Sigmoid colon (tissue), 7 donors: Measurements from ENCODE around the gene UNC80. TPM values are rescaled to one million over a fixed set of nuclear protein-coding genes. Genes with fewer than 3 reads are reported as not detected.

Experiments used
- DNase-seq: peaks from one replicate; pipeline ENCODE4 v3.0.0-alpha.2; 2019
- H3K27ac ChIP-seq, 4 donors: fragments of 200-600 bp; sonication (generic); one replicate each; pipeline ENCODE4 v1.5.1; 2016 to 2019; ENCODE audit warnings: mild to moderate bottlenecking in 1 of 4
- H3K27me3 ChIP-seq, 3 donors: fragments of 200-600 bp; sonication (generic); one replicate each; pipeline ENCODE4 v1.5.1; 2019; ENCODE audit warnings: mild to moderate bottlenecking in 1 of 3
- H3K36me3 ChIP-seq, 4 donors: fragments of 200-600 bp; sonication (generic); one replicate each; pipeline ENCODE4 v1.5.1; 2016 to 2019
- H3K4me1 ChIP-seq, 4 donors: fragments of 200-600 bp; sonication (generic); one replicate each; pipeline ENCODE4 v1.5.1; 2017 to 2019
- H3K4me3 ChIP-seq, 4 donors: fragments of 200-600 bp; sonication (generic); one replicate each; pipeline ENCODE4 v1.5.1; 2017 to 2019; ENCODE audit warnings: mild to moderate bottlenecking in 2 of 4, moderate library complexity in 1 of 4
- H3K9me3 ChIP-seq, 4 donors: fragments of 200-600 bp in 3 of 4; sonication (generic) in 3 of 4; one replicate each; pipeline versions ENCODE4 v1.5.1 to v1.6.1; 2013 to 2019
- CTCF ChIP-seq, 4 experiments: fragments of 450-650 bp in 3 of 4; fragments of 200-600 bp in 1 of 4; IDR thresholded peaks; one replicate each; pipeline ENCODE4 v1.5.1; 2016 to 2019; ENCODE audit warnings: antibody characterized with exemption in 4 of 4, mild to moderate bottlenecking in 3 of 4, moderate library complexity in 2 of 4
- EP300 ChIP-seq, 4 donors: sonication (generic); formaldehyde crosslinking; IDR thresholded peaks; one replicate each; pipeline ENCODE4 v1.6.1; 2017; ENCODE audit warnings: antibody characterized with exemption in 4 of 4
- POLR2A ChIP-seq, 2 donors: fragments of 450-650 bp; IDR thresholded peaks; one replicate each; pipeline ENCODE4 v1.6.1; 2016; ENCODE audit warnings: antibody characterized with exemption in 2 of 2, mild to moderate bottlenecking in 2 of 2, moderate library complexity in 2 of 2
- POLR2AphosphoS5 ChIP-seq, 4 donors: sonication (generic); formaldehyde crosslinking; IDR thresholded peaks; one replicate each; pipeline ENCODE4 v1.6.1; 2017; ENCODE audit warnings: antibody characterized with exemption in 4 of 4
- WGBS, 2 donors: extraction: QIAGEN DNeasy Blood & Tissue Kit; methylation state at CpG; one replicate each; pipeline ENCODE4 v1.1.7; 2013; 5-methylcytosine and 5-hydroxymethylcytosine counted together
- intact Hi-C: fragments of 100-400 bp; cut with DNase I; formaldehyde crosslinking; loops from one replicate; pipeline ENCODE4 v1.15.1; 2023
- polyA plus RNA-seq, 3 donors: library from polyadenylated mRNA; stranded (reverse); fragments of 200-250 nt; gene quantifications; one replicate each; pipeline ENCODE4 v1.2.3, GENCODE V29; 2013
- total RNA-seq, 4 donors: library from RNA; depleted of rRNA; stranded (reverse); fragments of >200 nt; gene quantifications; one replicate each; pipeline ENCODE4 v1.1.0, GENCODE V29; 2016
- donor health status: healthy with polysubstance abuse.
- donor health status: Bipolar disorder and iron deficiency.
- donor health status: healthy.

Gene UNC80
- total and polyA plus RNA-seq, 7 donors, result 0.26 to 2.4 (median 0.83) TPM; not detected in 2

- no peak for DNase-seq
- H3K4me3 ChIP-seq, result no peak overlapping the region
- no peaks in the 10 kb centered on the region for H3K9me3 ChIP-seq
- no peaks in the 10 kb centered on the region for H3K36me3 ChIP-seq
- WGBS, 2 donors, result 61 to 62% methylated on average over 3 of the region's 3 CpGs
- intact Hi-C loops, result no loop called here
- H3K27me3 ChIP-seq, result no peaks in the 10 kb centered on the region
- no peak overlapping the region for H3K27ac ChIP-seq
- no peak for TF ChIP-seq POLR2AphosphoS5 (IDR thresholded peaks at IDR 0.05)
- no peak for TF ChIP-seq POLR2A (IDR thresholded peaks at IDR 0.05)
- no peak for TF ChIP-seq EP300 (IDR thresholded peaks at IDR 0.05)
- TF ChIP-seq CTCF (IDR thresholded peaks at IDR 0.05), result no peak
- no peaks in the 10 kb centered on the region for H3K4me1 ChIP-seq
Measured at GRCh38 chr2:209806318-209806717, 34.7 kb downstream of the UNC80 start.

GRCh38 chr2:209808521-209808920 is 36.9 kb downstream of the UNC80 start:
- Histone ChIP-seq H3K27ac (no peak overlapping the region), H3K36me3 (no peaks in the 10 kb centered on the region)
- DNase-seq, result no peak

GRCh38 chr2:209809256-209809655 is 37.6 kb downstream of the UNC80 start:
- Histone ChIP-seq H3K4me1 (no peaks in the 10 kb centered on the region), H3K27me3 (no peaks in the 10 kb centered on the region), H3K4me3 (no peak overlapping the region), H3K27ac (no peak overlapping the region), H3K36me3 (no peaks in the 10 kb centered on the region), H3K9me3 (no peaks in the 10 kb centered on the region)
- intact Hi-C loops, result no loop called here
- WGBS, 2 donors, result 96 to 97% methylated on average over 20 of the region's 20 CpGs
- no peak for DNase-seq
- TF ChIP-seq CTCF (IDR thresholded peaks at IDR 0.05), result no peak
- no peak for TF ChIP-seq EP300 (IDR thresholded peaks at IDR 0.05)
- no peak for TF ChIP-seq POLR2AphosphoS5 (IDR thresholded peaks at IDR 0.05)
- no peak for TF ChIP-seq POLR2A (IDR thresholded peaks at IDR 0.05)

More at GRCh38 chr2:209808521-209808920, 36.9 kb downstream of the UNC80 start:
- H3K27me3 ChIP-seq, result no peaks in the 10 kb centered on the region
- no peak overlapping the region for H3K4me3 ChIP-seq
- 96 to 97% methylated on average over 24 of the region's 24 CpGs for WGBS, 2 donors
- TF ChIP-seq POLR2A (IDR thresholded peaks at IDR 0.05) (no peak), POLR2AphosphoS5 (IDR thresholded peaks at IDR 0.05) (no peak), EP300 (IDR thresholded peaks at IDR 0.05) (no peak), CTCF (IDR thresholded peaks at IDR 0.05) (no peak)
- H3K4me1 ChIP-seq, result no peaks in the 10 kb centered on the region
- no peaks in the 10 kb centered on the region for H3K9me3 ChIP-seq
- intact Hi-C loops, result no loop called here

- Histone ChIP-seq H3K4me3 (no peak overlapping the region), H3K9me3 (peaks cover 0 to 1% (median 0%) of the 10 kb centered on the region in 4 donors), H3K27ac (no peak overlapping the region), H3K4me1 (no peaks in the 10 kb centered on the region), H3K36me3 (no peaks in the 10 kb centered on the region), H3K27me3 (no peaks in the 10 kb centered on the region)
- DNase-seq, result no peak
- intact Hi-C loops, result no loop called here
- 51 to 60% methylated on average over 8 of the region's 8 CpGs for WGBS, 2 donors
- TF ChIP-seq CTCF (IDR thresholded peaks at IDR 0.05) (no peak), EP300 (IDR thresholded peaks at IDR 0.05) (no peak), POLR2AphosphoS5 (IDR thresholded peaks at IDR 0.05) (no peak), POLR2A (IDR thresholded peaks at IDR 0.05) (no peak)
Measured at GRCh38 chr2:209817844-209818271, 46.2 kb downstream of the UNC80 start.

GRCh38 chr2:209818939-209819338 is 47.3 kb downstream of the UNC80 start:
- DNase-seq, result no peak
- WGBS, 2 donors, result 93% methylated on average over 7 of the region's 7 CpGs
- Histone ChIP-seq H3K36me3 (no peaks in the 10 kb centered on the region), H3K4me1 (no peaks in the 10 kb centered on the region), H3K4me3 (no peak overlapping the region), H3K9me3 (peaks cover 0 to 1% (median 0%) of the 10 kb centered on the region in 4 donors), H3K27ac (no peak overlapping the region), H3K27me3 (no peaks in the 10 kb centered on the region)
- intact Hi-C loops, result no loop called here
- TF ChIP-seq POLR2AphosphoS5 (IDR thresholded peaks at IDR 0.05), result no peak
- no peak for TF ChIP-seq EP300 (IDR thresholded peaks at IDR 0.05)
- TF ChIP-seq POLR2A (IDR thresholded peaks at IDR 0.05), result no peak
- no peak for TF ChIP-seq CTCF (IDR thresholded peaks at IDR 0.05)
